Right renal pelvis (tissue), 4 donors: ENCODE results near the gene HS3ST2. TPM values are rescaled to one million over a fixed set of nuclear protein-coding genes. Genes with fewer than 3 reads are reported as not detected.

Experiments used
- DNase-seq, 4 donors: peaks; one replicate each; pipeline ENCODE4 v3.0.0-alpha.2; 2013; ENCODE audit warnings: low read depth in 4 of 4, low spot score in 3 of 4, missing footprints in 1 of 4
- polyA plus RNA-seq, 4 donors: library from polyadenylated mRNA; unstranded; fragments of 120-200 nt; gene quantifications; one replicate each; pipeline ENCODE4 v1.2.1, GENCODE V29; 2013; ENCODE audit not compliant: insufficient read length in 4 of 4

The HS3ST2 gene
- under 1 TPM; 0.22 to 0.37 (median 0.33) TPM for polyA plus RNA-seq

GRCh38 chr16:22813948-22814710 is at the start of gene HS3ST2:
Gene HS3ST2 (plus strand): TSS chr16:22814162. CDS start chr16:22814611, 449 bp downstream.
- DNase-seq = peak in 2 of 4 donors; percentile 5 to 21

- no peak for DNase-seq
These were observed 49.2 kb upstream of the HS3ST2 start for GRCh38 chr16:22764662-22765327.

DNA sequence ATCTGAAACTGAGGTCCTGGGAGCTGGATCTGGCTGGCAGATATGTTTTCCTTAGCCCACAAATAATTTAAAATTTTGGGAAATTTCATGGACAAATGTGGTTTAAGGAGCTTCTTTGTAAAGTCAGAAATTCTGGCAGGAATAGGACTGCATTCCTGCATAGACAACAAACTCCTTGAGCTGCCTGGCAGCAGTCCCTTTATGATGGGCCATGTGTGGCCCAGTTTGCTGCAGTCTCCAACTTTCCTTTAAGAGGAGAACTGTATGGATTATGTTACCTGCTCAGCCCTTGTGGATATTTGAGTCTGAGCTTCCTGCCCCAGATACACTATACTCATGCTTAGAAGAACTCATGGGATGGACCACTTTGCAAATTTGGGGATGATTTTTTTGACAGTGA is 48.5 kb upstream of the HS3ST2 start:
- DNase-seq = no peak

DNA sequence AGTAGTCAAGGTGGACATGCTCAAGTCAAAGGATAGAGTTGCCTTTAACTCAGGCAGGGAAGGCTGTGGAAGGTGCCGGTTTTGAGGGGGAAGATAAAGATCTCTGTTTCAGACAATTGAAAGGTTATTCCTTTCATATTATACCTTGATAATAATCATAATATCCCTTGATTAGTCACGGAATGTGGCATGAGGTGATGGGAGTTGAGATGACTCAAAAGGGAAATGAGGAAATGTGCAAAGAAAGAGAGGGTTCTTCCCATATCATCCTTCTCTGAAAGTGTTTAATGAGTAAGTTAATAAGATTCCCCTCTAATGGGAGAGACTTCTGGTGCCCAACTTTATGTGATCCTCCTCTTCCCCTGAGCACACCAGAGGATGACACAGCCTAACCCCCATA is 43.1 kb upstream of the HS3ST2 start:
- DNase-seq = no peak

GRCh38 chr16:22771551-22771950 is 42.4 kb upstream of the HS3ST2 start:
- DNase-seq = no peak

- no peak for DNase-seq
These were observed 38.6 kb upstream of the HS3ST2 start for GRCh38 chr16:22775220-22775922.

- DNase-seq = no peak
These were observed 32.5 kb upstream of the HS3ST2 start for GRCh38 chr16:22781480-22781879.

DNA sequence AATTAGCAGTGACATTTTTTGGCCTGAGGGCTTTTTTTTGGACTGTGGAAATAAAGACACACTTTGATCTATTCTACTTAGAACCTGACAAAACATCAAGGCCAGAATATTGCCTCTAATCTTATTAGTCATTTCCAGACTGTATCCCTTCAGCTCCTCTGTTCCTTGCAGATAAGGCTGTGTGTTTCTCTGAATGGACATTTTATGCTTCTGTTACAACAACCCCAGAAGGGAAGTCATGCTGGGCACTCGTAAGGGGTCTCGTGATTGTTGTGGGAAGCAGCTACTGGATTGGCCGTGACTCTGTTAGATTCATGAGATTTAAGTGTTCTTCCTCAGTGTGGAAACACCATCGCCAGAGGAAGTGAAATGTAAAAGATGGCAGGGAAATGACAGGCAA is 31.6 kb upstream of the HS3ST2 start:
- DNase-seq = no peak

- DNase-seq = no peak
These were observed 29.2 kb upstream of the HS3ST2 start for GRCh38 chr16:22784690-22785214.

DNA sequence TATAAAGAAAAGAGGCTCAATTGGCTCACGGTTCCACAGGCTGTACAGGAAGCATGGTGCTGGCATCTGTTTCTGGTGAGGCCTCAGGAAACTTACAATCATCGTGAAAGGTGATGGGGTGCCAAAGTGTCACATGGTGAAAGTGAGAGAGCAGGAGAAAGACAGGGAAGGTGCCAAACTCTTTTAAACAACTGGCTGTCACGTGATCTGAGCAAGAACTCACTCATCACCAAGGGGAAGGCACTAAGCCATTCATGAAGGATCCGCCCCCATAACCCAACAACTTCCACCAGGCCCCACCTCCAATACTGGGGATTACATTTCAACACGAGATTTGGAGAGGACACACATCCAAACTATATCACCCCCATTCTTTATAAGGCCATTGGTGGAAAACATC is 28.4 kb upstream of the HS3ST2 start:
- DNase-seq = no peak

GRCh38 chr16:22786284-22786683 is 27.7 kb upstream of the HS3ST2 start:
- DNase-seq = no peak

- no peak for DNase-seq
These were observed 27.3 kb upstream of the HS3ST2 start for GRCh38 chr16:22786691-22787090.

DNA sequence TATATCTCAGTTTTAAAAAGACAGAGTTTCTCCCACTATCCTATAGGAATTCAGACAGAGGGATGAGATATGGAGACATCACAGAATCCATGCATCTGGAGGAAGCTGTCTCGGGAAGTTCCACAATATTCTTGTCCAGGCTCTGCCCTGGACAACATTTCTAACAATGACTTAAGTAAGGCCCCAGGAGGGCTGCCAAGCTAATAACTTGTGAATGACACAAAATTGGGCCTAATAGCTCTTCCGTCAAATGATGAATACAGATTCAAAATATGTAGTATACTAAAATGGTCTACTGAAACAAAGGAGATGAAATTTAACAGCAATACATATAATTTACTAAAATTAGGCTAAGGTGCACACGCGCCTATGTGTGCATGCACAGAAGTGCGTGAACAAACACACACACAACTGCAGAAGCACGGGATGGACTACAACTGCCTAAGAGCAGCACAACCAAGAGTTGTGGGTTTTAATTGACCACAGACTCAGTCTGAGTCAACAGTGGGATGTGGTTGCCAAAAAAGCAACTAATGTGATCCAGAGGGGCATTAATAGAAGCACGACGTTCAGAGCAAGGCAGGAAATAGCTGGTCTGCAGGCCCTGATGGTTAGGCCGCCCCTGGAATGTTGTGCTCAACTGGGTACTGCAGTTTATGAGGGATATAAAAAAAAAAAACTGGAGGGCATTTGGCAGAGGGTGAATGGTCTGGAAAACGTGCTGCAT is 26.3 kb upstream of the HS3ST2 start:
- no peak for DNase-seq

DNA sequence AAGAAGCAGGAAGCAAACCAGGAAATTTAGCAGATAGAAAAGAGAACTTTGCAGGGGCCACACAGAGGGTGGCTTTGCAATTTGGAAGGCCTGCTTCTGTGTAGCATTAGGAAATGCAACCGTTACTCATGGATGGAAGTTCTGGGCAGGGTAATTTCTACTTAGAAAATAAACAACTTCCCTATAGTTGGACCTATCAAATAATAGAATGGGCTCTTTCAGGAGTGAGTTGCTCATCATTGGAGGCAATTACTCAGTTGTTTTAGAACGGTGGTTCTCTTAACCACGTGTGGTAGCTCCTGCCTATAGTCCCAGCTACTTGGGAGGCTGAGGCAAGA is 25.8 kb upstream of the HS3ST2 start:
- DNase-seq = no peak

DNA sequence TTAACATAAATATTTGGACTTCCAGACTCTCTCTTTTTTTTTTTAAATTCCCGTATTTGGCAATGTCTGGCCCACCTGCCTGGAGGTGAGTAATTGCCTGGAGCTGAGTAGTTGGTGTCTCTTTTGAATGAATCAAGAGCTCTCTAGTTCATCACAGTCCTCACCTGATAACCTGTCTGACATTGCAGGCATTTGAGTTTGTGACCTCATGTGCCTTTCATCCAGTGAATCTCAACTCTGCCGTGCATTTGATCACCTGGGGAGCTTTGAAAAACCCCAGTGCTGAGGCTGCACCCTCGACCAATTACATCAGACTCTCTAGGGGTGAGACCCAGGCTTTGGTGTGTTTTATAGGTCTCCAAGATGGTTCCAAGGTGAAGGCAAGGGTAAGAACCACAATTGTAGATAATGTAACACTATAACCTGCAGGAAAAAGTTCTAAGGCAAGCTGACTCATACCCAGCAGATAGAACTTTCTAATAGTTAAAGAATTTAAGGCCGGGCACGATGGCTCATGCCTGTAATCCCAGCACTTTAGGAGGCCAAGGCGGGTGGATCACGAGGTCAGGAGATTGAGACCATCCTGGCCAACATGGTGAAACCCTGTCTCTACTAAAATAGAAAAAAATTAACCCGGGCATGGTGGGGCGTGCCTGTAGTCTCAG is 24.5 kb upstream of the HS3ST2 start:
- DNase-seq = no peak

GRCh38 chr16:22797551-22797950 is 16.4 kb upstream of the HS3ST2 start:
- no peak for DNase-seq

DNA sequence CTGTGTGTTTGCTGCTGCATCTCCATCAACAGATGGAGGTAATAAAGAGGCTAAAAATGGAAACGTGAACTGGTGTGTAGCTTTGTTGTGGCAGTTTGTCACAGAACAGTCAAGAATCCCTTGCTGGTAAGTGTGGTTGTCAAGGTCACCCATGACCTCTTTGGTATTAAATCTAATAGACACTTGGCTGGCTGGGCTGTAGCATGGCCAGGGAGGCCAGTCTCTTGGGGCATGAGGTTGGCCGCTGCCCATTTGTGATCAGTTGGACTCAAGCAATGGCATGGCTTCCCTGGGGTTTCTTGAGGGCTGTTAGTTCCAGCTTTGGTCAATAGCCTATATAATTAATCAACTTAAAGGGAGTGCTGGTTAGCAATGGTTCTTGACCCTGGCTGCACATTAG is 14.8 kb upstream of the HS3ST2 start:
- no peak for DNase-seq

DNA sequence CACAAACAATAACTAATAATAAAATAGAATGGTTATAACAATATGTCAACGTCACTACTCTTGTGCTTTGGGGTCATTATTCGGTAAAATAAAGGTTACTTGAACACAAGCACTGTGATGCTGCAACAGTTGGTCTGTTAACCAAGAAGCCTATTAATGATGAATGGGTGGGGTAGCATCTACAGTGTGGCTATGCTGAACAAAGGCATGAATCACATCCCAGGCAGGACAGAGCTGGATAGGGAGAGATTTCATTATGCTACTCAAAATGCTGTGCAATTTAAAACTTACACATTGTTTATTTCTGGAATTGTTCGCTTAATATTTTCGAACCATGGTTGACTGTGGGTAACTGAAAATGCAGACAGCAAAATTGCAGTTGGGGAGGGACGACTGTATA is 9.1 kb upstream of the HS3ST2 start:
- DNase-seq = no peak

GRCh38 chr16:22805326-22805725 is 8.6 kb upstream of the HS3ST2 start:
- no peak for DNase-seq

- DNase-seq = no peak
These were observed 7.2 kb upstream of the HS3ST2 start for GRCh38 chr16:22806811-22807210.
